Inferior parietal cortex (tissue), 1 donor: Measurements from ENCODE around the gene GTF2A1.
A peak's percentile ranks its signal among the peaks of the same experiment; 100 is the strongest.

Source experiments
- DNase-seq: peaks from one replicate; pipeline ENCODE4 v3.0.0-alpha.2; 2016; ENCODE audit errors: extremely low spot score

GTF2A1 gene

DNA sequence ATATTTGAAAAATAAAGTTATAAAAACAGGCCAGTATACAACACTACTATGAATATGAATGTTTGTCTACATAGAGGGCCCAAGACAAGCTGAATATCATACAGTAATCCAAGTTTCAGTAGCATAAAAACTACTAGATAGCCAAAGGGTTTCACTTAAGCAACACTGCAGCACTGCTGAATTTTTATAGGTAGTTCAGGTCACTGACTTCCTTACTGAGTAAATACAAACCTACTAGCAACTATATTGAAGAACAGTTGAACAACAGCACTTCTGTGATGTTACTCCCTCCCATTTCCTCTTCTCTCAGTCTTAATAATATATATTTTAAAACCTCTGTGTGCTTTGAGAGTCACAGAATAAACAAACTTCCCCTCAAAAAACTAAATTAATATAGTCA, 42.7 kb downstream of the GTF2A1 start:
- no peak for DNase-seq

DNA sequence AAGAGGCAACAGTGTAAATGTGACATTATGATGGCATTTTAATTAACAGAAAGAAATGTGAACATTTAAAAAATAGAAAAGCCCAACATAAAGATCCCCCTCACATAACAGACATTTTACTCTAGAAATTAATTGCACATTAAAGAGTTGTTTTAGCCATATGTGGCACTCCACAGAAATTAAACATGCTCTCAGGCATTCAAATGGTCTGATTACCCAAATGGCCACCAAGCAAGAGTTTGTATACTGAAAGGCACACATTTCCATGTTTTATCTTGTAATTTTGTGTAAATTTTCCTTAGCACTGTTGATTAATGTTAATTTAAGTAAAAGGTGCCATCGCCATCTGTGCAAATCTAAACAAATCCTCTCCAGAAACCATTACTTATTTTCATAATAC, 43.5 kb downstream of the GTF2A1 start:
- DNase-seq, result no peak

DNA sequence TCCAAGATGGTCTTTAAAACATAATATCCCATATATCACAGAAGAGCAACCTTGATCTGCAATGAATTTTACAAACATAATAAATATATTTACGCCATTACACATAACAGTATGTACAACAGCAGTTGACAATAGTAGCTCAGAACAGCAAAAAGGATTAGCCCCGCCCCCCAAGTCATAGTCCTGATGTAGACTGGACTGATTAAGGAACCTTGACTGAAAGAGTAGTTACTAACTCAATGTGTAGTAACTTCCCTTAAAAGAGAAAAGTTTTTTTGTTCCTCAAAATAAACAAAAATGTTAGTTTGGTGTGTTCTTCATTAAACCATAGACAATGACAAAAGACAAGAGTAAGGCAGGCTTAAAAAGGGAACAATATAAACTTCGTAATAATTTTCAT, 44.5 kb downstream of the GTF2A1 start:
- no peak for DNase-seq

DNA sequence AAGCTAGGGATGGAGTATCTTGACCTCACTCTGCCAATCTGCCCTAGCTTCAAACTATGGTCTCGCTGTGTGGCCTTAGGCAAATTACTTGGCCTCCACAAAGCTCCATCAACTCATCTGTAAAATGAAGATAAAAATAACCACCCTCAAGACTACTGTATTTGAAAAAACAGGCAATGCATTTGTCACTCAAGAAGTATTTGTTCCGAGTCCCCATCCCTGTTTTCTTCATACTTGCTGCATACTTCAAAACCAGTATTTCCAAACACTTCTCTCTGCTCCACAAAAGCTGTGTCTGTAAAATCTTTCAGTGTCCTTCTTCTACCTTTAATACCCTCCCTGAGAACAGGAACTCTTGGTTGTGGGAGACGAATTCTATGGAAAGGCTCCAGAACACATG, 47.9 kb downstream of the GTF2A1 start:
- DNase-seq, result no peak

DNA sequence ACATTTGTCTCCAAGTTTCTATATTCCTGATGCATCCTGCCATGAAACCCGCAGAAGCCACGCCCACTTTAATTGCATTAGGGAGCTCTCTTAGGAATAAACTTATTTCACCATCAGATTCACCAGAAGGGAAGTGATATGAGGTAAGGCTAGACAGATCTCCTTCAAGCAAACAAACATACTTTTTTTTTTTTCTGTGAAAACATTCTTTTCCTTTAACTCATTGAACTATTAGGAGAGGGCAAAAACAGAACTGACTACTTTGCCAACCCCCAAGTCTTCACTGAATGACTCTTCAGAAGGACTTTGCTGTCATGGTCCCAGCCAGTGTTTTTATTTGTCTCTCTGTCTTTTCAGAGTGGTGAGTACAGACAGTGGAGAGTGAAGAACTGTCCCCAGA, 48.4 kb downstream of the GTF2A1 start:
- no peak for DNase-seq

DNA sequence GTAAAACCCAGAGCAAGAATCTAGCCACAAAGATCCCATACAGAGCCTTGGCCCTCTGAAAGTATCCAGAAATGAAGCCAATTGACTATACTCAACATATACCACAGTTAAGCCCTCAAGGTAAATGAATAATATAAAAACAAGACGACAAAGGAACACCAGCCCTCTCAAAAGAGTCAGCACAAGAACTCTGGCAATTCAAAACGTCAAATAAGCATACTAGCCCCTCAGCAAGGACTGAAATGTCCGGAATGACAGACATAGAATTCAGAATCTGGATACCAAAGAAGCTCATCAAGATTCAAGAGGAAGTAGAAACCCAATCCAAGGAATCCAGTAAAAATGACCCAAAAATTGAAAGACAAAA, 49.9 kb downstream of the GTF2A1 start:
- no peak for DNase-seq

DNA sequence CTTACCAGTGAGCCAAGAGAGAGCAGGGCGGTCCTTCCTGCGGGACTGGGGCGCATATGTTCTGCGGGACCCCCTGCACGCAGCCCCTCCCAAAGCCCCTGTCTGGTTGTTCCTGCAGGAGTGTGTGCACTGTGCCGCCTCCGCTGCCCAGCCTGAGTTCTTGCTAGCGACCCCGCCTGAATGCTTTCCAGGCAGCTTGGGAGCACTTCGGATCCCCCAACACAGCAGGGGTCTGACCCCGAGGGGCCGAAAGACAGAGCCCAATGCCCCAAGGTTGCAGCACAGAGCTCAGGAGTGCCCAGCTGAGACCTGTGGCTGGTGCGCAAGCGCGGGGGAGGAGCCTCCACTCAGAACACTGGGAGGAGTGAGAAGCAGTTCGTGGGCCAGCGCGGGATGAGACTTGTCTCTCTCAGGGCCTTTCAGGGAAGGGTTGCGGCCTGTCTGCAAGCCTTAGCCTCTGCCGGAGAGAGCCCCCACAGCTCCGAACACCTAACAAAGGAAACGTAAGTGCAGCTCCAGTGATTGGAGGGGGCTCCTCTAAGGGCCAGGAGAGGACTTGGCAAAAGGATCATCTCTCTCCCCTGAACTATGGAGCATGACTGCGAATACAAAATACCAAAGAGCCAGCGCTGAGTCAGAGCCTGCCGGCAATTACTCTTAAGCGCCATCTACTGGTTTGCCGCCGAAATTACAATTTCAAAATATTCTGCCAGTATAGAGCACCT, 50.5 kb downstream of the GTF2A1 start:
- DNase-seq, result peak; percentile 95

DNA sequence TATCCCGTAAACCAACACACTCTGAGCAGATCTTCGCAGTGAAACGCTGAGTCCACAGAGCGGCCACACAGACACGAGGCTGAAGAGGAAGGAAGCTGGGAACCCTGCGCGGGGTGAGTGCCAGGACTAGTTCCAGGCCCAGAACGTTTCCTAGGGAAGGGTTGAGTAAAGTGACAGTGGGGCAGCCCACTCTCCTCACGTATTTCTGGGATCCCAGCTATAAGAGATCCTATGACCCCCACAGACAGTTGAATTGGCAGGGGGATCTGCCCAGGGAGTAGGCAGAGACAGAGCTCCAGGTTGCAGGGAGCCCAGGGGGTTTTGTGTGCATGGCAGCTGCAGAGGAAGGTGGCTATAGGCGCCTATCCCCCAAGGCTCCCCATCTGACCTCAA, 51.1 kb downstream of the GTF2A1 start:
- DNase-seq, result peak; percentile 72

DNA sequence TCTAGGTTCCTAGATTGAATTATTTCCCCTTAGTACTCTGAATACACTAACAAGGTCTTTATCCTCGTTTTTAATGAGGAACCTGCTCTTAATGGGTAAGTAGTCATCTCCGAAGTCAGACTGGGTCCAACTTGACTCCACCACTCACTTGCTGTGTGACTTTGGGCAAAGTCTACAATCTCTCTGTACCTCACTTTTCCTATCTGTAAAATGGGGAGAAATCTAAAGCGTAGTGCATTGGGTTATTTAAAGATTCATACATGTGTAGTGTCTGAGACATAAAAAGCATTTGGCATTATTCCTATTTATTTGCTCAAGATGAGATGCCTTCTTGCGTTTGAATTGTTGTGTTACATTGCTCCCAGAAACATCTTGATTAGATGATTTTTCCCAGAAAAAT, 51.5 kb downstream of the GTF2A1 start:
- no peak for DNase-seq

DNA sequence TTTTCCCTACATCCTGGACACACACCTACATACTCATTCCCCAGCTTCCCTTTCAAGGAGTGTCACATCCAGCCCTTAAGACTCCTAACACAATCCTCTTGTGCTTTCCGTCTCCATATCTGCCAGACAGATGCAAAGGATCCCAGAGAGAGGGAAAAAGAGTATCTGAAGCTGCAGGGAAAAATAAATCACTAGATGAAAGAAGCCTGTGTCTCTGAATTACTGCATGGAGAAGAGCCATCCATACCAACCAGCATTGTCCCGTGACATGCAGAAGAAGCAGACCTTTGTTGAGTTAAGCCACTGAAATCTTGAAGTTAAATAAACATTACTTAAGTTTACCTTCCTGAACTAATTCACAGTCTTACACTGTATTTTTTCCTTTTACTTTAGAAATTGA, 54.6 kb downstream of the GTF2A1 start:
- DNase-seq, result no peak

DNA sequence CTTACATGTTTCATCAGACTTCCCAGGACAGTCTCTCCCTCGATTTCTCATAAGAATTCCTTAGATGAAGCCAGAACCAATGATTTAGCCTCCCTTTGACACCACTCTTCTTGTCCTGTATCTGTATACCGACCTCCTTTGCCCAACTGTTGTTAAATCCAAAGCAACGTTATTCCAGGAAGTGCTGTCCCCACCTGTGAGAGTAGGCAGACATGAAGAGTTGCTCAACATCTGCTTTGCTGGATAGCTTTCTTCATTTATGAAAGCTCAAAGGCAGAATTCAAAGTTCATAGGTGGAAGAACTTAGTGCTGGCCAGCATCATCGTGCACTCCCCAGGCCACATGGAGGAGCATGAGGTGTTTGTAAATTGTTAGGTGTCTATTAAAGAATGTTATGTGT, 55.6 kb downstream of the GTF2A1 start:
- DNase-seq, result no peak

DNA sequence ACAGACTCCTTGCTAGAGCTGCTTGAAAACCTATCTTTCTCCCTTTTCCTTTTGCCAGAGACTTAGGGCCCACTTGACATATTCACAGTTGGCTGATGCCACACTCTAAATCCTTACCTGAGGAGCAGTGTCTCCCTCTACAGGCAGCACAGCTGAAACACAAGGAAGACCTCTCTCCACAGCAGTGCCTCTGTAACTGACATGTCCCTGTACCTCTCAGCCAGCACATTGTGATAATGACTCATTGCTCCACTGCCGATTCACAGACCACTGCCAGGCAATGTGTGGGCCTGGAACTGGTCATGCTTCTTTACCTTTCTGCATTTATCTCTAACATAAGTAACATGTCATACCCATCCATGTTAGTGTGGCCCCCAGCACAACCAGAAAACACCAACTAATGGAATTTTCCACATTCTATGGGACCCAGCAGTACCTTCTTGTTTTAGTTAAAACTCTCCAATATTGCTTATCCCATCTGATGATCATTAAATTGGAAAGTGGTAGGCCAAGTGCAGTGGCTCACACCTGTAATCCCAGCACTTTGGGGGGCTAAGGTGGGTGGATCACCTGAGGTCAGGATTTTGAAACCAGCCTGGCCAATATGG, 56.5 kb downstream of the GTF2A1 start:
- DNase-seq, result peak; percentile 53

DNA sequence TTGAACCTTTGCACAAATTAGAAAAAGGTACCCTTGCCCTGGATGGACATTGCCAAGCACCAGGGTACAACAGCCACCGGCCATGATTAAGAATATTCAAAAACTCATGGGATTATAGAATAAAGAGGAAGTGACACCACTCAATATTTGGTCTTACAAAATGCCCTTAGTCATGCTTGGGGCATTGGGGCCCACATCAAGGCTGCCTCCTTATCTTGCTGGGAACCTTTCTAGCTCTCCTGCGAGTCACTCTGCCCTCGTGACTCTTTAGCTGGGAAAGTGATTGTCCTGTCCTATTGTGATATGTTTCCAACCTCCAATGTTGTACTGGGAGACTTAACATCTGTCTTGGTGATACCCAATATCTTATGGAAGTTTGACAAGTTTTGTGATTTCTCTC, 57.8 kb downstream of the GTF2A1 start:
- DNase-seq, result no peak

DNA sequence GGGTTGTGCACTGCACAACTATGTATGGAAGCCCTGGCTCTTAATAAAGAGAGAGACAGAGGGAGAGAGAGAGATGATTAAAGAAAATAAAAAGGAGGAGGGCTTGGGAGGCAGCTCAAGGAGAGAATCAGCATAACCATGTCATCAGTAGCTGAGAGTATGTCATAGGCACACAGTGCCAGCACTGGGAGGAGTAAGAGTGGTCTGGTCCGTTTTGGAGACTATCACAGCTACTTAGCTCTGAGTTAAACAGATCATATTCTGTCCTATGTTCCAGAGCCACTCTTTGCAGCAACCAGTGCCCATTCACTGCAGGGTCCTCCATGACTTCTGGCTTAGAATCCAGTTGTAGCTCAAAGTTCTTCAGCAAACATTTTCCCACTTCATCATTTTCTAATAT, 59.0 kb downstream of the GTF2A1 start:
- no peak for DNase-seq

DNA sequence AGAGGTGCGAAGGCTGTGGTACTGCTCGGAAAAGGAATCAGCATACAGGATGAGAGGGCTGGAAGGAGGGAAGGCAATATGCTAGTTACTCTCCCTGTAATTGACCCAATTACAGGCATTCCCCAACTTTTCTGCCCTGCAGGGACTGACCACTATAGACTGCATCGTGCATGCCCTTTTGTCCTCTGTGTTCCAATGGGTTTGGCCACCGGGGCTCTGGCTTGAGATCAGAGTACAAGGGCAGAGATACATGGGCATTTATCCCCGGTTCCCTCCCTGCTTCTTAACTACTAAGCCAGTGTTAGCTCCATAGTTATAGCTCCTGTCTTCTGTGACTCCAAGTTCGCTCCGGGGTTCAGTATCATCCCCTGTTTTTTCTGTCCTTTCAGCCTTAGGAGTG, 59.7 kb downstream of the GTF2A1 start:
- DNase-seq, result no peak

DNA sequence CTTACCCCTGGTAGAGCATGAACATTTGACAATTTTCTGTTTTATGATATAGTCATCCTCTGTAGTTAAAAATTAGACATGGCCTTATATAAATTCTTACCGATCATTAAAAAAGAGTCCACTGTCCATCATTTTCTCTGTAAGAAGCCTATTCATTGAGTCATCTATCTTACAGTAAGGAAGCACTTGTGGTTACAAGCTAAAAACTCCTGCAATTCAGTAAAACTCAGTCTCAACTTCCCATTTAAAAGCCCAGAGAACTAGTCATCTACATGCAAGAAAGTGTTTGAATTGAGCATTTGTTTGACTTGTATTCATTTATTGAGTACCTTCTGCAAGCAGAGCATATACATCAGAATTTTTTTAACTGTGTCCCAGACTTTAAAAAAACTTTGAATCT, 63.3 kb downstream of the GTF2A1 start:
- DNase-seq, result no peak

DNA sequence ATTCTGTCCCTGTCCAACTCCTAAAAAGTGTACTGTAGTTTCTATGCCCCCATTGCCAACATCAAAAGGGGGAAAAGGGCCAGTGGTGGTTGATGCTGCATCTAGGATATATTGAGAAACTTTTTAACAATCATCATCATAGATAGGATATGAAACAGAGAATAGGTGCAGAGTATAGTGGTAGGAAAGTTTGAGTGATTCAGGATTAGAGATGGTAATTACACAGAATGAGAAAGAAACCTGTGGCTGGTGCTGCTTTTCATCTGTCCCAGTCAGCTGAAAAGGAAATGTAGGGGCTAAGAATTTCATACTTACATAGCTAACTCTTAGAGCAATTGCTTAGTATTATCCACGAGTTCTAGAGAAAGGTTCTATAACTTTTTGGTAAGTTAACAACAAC, 67.6 kb downstream of the GTF2A1 start:
- no peak for DNase-seq

DNA sequence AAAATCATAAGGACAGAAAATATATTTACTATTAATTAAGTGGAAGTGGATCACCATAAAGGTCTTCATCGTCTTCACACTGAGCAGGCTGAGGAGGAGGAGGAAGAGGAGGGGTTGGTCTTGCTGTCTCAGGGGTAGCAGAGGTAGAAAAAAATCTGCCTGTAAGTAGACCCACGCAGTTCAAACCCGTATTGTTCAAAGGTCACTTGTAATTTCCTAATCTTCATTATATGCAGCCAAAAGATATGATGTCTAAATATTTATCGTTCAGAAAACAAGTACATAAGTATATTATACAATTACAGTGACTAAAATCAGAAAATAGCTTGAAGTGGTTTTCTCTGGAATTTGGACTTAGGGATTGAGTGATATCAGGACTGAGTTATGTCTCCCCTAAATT, 72.1 kb downstream of the GTF2A1 start:
- no peak for DNase-seq

DNA sequence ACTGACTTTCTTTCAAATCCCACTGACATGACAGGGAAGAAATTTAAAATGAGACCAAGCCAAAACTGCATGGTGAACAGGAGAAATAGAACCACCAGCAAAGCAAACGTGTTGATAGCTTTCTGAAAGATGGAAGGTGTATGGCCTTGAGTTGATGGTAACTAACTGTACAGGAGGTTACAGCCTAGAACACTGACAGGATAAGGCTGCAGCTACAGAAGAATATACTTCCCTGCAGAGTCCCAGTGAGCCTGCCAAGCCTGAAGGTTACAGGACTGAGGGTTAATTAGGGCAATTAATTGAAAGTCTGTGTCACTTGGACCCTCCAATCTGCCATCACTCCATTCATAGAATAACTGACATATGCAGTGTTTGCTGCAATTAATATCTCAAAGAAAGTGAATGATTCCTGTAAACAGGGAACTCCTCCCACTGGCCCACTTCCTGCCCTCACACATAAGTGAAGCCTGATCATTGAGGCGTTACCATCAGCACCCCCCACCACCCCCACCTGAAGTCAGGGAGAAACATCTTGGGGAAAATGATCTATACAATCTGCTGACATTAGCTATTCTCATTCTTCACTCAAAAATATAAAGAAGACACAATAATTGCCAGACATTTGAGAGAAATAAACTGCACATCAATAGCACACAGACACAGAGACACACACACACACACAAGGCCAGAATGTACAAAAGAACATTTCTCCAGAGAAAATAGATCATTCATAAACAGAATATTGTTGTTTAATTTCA, 73.4 kb downstream of the GTF2A1 start:
- DNase-seq, result no peak

DNA sequence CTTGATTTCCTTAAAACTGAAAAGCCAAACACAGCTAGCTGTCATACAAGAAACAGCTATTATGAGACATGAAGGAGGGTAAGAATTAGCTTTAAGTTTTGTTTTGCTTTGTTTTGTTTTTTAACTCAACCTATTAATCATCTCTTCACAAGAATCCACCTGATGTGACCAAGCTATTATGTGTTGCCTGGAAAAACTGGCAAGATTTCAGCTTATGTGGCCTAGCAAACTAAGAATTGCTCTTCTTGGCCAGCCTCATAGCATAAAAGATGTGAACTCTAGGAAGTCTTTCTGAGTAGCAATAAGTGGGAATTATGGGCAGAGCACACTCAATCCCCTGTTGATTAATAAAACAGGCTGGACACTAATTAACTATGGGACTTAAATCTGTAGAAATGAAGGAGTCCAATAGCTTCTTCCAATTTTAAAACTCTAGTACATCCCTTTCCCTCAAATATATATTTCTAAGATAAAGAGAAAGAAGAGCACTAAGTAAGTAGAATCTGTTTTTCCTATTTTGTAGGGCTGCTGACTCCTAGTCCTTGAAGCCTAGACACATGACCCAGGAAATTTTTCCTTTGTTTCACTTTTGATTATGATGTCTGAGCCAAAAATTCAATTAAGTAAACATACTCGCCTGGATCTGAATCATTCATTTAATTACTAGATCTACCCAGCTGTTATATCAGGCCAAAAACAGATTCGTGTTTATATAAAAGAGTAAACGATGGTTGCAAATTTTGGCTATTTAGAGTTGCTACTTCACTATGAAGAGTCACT, 75.7 kb downstream of the GTF2A1 start:
- no peak for DNase-seq

DNA sequence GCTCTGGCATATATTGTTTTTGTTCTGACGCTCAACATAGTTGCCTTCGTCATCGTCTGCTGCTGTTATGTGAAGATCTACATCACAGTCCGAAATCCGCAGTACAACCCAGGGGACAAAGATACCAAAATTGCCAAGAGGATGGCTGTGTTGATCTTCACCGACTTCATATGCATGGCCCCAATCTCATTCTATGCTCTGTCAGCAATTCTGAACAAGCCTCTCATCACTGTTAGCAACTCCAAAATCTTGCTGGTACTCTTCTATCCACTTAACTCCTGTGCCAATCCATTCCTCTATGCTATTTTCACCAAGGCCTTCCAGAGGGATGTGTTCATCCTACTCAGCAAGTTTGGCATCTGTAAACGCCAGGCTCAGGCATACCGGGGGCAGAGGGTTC, 77.0 kb downstream of the GTF2A1 start:
- no peak for DNase-seq

DNA sequence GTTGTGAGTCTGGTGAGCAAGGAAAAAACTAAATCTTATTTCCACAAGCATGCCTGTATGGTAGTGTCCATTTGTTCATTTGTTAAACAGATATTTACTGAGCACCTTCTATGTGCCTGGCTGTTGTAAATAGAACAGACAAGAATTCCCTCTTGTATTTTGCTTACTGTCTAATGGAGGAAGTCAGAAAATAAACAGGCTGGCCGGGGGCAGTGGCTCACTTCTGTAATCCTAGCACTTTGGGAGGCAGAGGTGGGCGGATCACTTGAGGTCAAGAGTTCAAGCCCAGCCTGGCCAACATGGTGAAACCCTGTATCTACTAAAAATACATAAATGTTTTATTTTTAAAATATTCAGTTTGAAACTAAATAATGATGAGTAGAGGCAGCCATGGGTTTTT, 79.3 kb downstream of the GTF2A1 start:
- no peak for DNase-seq

DNA sequence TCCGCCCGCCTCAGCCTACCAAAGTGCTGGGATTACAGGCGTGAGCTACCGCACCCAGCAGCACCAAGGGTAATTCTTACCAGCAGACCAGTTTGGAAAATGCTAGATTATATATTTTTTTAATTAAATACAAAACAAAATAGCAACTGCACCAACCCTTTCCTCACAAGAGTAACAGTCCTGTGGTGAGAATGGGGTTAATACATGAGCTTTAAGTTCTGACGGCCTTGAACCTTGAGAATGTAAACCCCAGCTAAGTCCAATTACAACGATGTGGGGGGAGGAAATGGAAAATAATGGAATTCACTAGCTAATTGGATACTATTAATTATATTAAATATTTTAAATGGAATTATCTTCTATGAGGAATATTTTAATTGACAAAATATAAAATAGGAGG, 82.3 kb downstream of the GTF2A1 start:
- no peak for DNase-seq
